Measurements from ENCODE around the gene MYRF.

MYRF gene

GRCh38 chr11:61751384-61751783 is 1.1 kb upstream of the MYRF start:
- no peak for DNase-seq
- H3K4me1 ChIP-seq = peaks cover 0 to 16% (median 6%) of the 10 kb centered on the region in 4 donors
- H3K36me3 ChIP-seq = no peaks in the 10 kb centered on the region
- TF ChIP-seq CTCF (IDR thresholded peaks at IDR 0.05) = no peak
- no peaks in the 10 kb centered on the region for H3K9me3 ChIP-seq
- peaks cover 0 to 34% of the 10 kb centered on the region in 2 donors for H3K27me3 ChIP-seq
- intact Hi-C loops (cut with DNase I; ENCODE audit: low total_unique reads) = no loop called here
- no peak overlapping the region for H3K4me3 ChIP-seq
- H3K27ac ChIP-seq = no peak overlapping the region

GRCh38 chr11:61752925-61753521 is 587 bp downstream of the MYRF start:
- H3K36me3 ChIP-seq = no peaks in the 10 kb centered on the region
- no peak for DNase-seq
- H3K4me3 ChIP-seq = peak overlapping the region; percentile 36 to 55
- H3K9me3 ChIP-seq = no peaks in the 10 kb centered on the region
- H3K4me1 ChIP-seq = peaks cover 0 to 10% (median 6%) of the 10 kb centered on the region in 4 donors
- H3K27ac ChIP-seq = no peak overlapping the region
- no peak for TF ChIP-seq CTCF (IDR thresholded peaks at IDR 0.05)
- intact Hi-C loops (cut with DNase I; ENCODE audit: low total_unique reads) = no loop called here
- peaks cover 0 to 39% of the 10 kb centered on the region in 2 donors for H3K27me3 ChIP-seq

GRCh38 chr11:61753672-61754071 is 1.2 kb downstream of the MYRF start:
- intact Hi-C loops (cut with DNase I; ENCODE audit: low total_unique reads) = no loop called here
- no peaks in the 10 kb centered on the region for H3K36me3 ChIP-seq
- H3K27me3 ChIP-seq = peaks cover 0 to 39% of the 10 kb centered on the region in 2 donors
- peaks cover 0 to 10% (median 6%) of the 10 kb centered on the region in 4 donors for H3K4me1 ChIP-seq
- H3K27ac ChIP-seq = no peak overlapping the region
- no peaks in the 10 kb centered on the region for H3K9me3 ChIP-seq
- DNase-seq = no peak
- no peak overlapping the region for H3K4me3 ChIP-seq
- TF ChIP-seq CTCF (IDR thresholded peaks at IDR 0.05) = no peak

GRCh38 chr11:61754534-61755482 is 2.4 kb downstream of the MYRF start:
- Histone ChIP-seq H3K4me3 (no peak overlapping the region), H3K9me3 (no peaks in the 10 kb centered on the region), H3K27ac (no peak overlapping the region), H3K27me3 (peaks cover 0 to 35% of the 10 kb centered on the region in 2 donors), H3K36me3 (no peaks in the 10 kb centered on the region), H3K4me1 (peaks cover 0 to 10% (median 6%) of the 10 kb centered on the region in 4 donors)
- TF ChIP-seq CTCF (IDR thresholded peaks at IDR 0.05) = no peak
- DNase-seq = no peak
- intact Hi-C loops (cut with DNase I; ENCODE audit: low total_unique reads) = no loop called here

GRCh38 chr11:61756147-61756451 is 3.7 kb downstream of the MYRF start:
- Histone ChIP-seq H3K27me3 (peaks cover 0 to 32% of the 10 kb centered on the region in 2 donors), H3K4me3 (no peak overlapping the region), H3K27ac (no peak overlapping the region), H3K4me1 (peaks cover 0 to 10% (median 6%) of the 10 kb centered on the region in 4 donors), H3K36me3 (no peaks in the 10 kb centered on the region), H3K9me3 (no peaks in the 10 kb centered on the region)
- intact Hi-C loops (cut with DNase I; ENCODE audit: low total_unique reads) = no loop called here
- no peak for DNase-seq
- TF ChIP-seq CTCF (IDR thresholded peaks at IDR 0.05) = no peak

Measured in tibial artery (tissue), 4 donors.